OCI-LY3 (cell line): Measurements from ENCODE around the gene MIA2.
"Not testable (repeated sequence)": the region's sequence is repeated elsewhere in the genome, so short reads cannot be mapped to it uniquely, and the experiment has no call there.

Experiments
- H2AFZ ChIP-seq: fragments of 200-600, 300-600 bp; shearing (Covaris generic); 2 replicates; pipeline ENCODE4 v1.6.0; 2014; ENCODE audit warnings: antibody characterized with exemption, low read depth, low read length
- H3K27ac ChIP-seq: fragments of 200-600, 300-600 bp; sonication (generic); 2 replicates; pipeline ENCODE4 v1.5.1; 2014; ENCODE audit warnings: mild to moderate bottlenecking, low read length, moderate library complexity, mixed read lengths
- H3K27me3 ChIP-seq: fragments of 200-600, 300-600 bp; sonication (generic); 2 replicates; pipeline ENCODE4 v1.6.1; 2014; ENCODE audit warnings: low read depth, low read length, mixed read lengths
- H3K36me3 ChIP-seq: fragments of 200-600, 300-600 bp; sonication (generic); replicated peaks from 2 replicates; pipeline ENCODE3; 2014; ENCODE audit warnings: low read depth, low read length, mixed read lengths
- H3K4me1 ChIP-seq: fragments of 300-600, 200-600 bp; sonication (generic); 2 replicates; pipeline ENCODE4 v1.6.1; 2014; ENCODE audit warnings: low read length, mixed read lengths
- H3K4me2 ChIP-seq: fragments of 200-600, 300-600 bp; sonication (generic); 2 replicates; pipeline ENCODE4 v1.6.1; 2014; ENCODE audit warnings: low read length, mixed read lengths
- H3K4me3 ChIP-seq: fragments of 300-600, 200-600 bp; sonication (generic); 2 replicates; pipeline ENCODE4 v1.5.1; 2014; ENCODE audit warnings: antibody characterized with exemption, mild to moderate bottlenecking, low read length, moderate library complexity
- H3K79me2 ChIP-seq: fragments of 300-600, 200-600 bp; shearing (Covaris generic); 2 replicates; pipeline ENCODE4 v1.6.1; 2014; ENCODE audit warnings: mild to moderate bottlenecking, low read length, mixed read lengths
- H3K9ac ChIP-seq: fragments of 300-600, 200-600 bp; shearing (Covaris generic); 2 replicates; pipeline ENCODE4 v1.6.0; 2014; ENCODE audit warnings: mild to moderate bottlenecking, low read length, moderate library complexity
- H3K9me3 ChIP-seq: fragments of 200-600, 300-600 bp; shearing (Covaris generic); 2 replicates; pipeline ENCODE4 v1.6.1; 2014; ENCODE audit warnings: low read length, mixed read lengths; ENCODE audit not compliant: insufficient read depth
- H4K20me1 ChIP-seq: fragments of 200-600, 300-600 bp; sonication (generic); 2 replicates; pipeline ENCODE4 v1.6.1; 2016; ENCODE audit warnings: low read length, mixed read lengths; ENCODE audit not compliant: insufficient read depth
- EZH2phosphoT487 ChIP-seq: fragments of 200-600 bp; shearing (Covaris generic); IDR thresholded peaks from 2 replicates; pipeline ENCODE4 v1.6.1; 2018; ENCODE audit warnings: antibody characterized with exemption, mixed run types, low read depth
- TF ChIP-seq, protein P1 (sequence below): fragments of 200-600, 300-600 bp; sonication (generic); IDR thresholded peaks from 2 replicates; pipeline ENCODE4 v1.5.1; 2014; ENCODE audit warnings: antibody characterized with exemption, low read length, low read depth

Gene MIA2

GRCh38 chr14:39243831-39244230, 10.1 kb downstream of the MIA2 start:
- Histone ChIP-seq H3K4me3 (no peak overlapping the region), H3K79me2 (no peaks in the 10 kb centered on the region), H3K9ac (no peak overlapping the region), H3K27me3 (no peaks in the 10 kb centered on the region; the same call in 1 of the 2 replicates), H2AFZ (no peak overlapping the region), H3K9me3 (no peaks in the 10 kb centered on the region), H3K4me1 (no peaks in the 10 kb centered on the region), H4K20me1 (no peaks in the 10 kb centered on the region), H3K36me3 (no peaks in the 10 kb centered on the region), H3K4me2 (no peak overlapping the region), H3K27ac (no peak overlapping the region)
- TF ChIP-seq, protein P1, sequence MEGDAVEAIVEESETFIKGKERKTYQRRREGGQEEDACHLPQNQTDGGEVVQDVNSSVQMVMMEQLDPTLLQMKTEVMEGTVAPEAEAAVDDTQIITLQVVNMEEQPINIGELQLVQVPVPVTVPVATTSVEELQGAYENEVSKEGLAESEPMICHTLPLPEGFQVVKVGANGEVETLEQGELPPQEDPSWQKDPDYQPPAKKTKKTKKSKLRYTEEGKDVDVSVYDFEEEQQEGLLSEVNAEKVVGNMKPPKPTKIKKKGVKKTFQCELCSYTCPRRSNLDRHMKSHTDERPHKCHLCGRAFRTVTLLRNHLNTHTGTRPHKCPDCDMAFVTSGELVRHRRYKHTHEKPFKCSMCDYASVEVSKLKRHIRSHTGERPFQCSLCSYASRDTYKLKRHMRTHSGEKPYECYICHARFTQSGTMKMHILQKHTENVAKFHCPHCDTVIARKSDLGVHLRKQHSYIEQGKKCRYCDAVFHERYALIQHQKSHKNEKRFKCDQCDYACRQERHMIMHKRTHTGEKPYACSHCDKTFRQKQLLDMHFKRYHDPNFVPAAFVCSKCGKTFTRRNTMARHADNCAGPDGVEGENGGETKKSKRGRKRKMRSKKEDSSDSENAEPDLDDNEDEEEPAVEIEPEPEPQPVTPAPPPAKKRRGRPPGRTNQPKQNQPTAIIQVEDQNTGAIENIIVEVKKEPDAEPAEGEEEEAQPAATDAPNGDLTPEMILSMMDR: no peak
- TF ChIP-seq EZH2phosphoT487: no peak

DNA sequence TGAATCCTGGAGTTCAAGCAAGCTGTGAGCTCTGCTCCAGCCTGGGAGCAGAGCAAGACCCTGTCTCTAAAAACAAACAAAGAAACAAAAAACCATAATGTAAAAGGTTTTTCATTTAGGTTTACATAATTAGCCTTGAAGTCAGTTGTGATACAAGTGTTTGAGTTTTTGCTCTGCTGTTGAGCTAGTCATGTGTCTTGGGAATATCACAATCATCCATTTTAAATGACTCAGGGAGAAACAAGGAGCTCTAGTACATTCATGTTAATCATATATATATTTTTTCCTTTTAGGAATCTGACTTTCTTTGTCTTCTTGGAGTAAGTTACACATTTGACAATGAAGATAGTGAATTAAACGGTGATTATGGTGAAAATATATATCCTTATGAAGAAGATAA, 12.9 kb downstream of the MIA2 start:
- H3K79me2 ChIP-seq: no peaks in the 10 kb centered on the region
- H3K4me3 ChIP-seq: no peak overlapping the region
- H3K9ac ChIP-seq: no peak overlapping the region
- no peak overlapping the region for H2AFZ ChIP-seq
- H4K20me1 ChIP-seq: no peaks in the 10 kb centered on the region
- H3K27ac ChIP-seq: no peak overlapping the region
- no peaks in the 10 kb centered on the region for H3K9me3 ChIP-seq
- H3K4me1 ChIP-seq: no peaks in the 10 kb centered on the region
- no peaks in the 10 kb centered on the region; the same call in 1 of the 2 replicates for H3K27me3 ChIP-seq
- no peak for TF ChIP-seq EZH2phosphoT487
- TF ChIP-seq, protein P1: no peak
- no peaks in the 10 kb centered on the region for H3K36me3 ChIP-seq
- H3K4me2 ChIP-seq: no peak overlapping the region

- Histone ChIP-seq H3K27me3 (no peaks in the 10 kb centered on the region; the same call in 1 of the 2 replicates), H3K36me3 (no peaks in the 10 kb centered on the region), H3K27ac (no peak overlapping the region), H3K9ac (no peak overlapping the region), H3K4me1 (no peaks in the 10 kb centered on the region), H2AFZ (no peak overlapping the region), H3K4me3 (no peak overlapping the region), H3K9me3 (no peaks in the 10 kb centered on the region), H4K20me1 (no peaks in the 10 kb centered on the region), H3K79me2 (no peaks in the 10 kb centered on the region), H3K4me2 (no peak overlapping the region)
- TF ChIP-seq, protein P1: no peak
- no peak for TF ChIP-seq EZH2phosphoT487
Measured at GRCh38 chr14:39247256-39247655, 13.5 kb downstream of the MIA2 start.

DNA sequence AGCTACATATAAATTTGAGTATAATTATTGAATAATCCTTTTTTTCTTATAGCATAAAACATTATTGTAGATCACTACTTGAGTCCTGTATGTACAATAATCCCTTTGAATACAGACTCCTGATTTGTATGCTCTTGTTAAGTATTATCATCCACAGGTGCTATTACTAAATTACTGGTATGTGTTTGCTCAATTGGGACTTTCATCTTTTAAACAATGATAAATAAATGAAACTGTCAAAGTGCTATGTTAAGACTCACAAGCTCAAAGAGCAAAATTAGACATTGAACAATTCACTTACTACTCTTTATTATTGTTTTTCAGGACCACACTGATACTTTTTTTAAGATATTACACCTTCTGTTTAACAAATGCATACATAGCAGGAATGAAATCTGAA, 17.8 kb downstream of the MIA2 start:
- H3K4me3 ChIP-seq: no peak overlapping the region
- H3K9ac ChIP-seq: no peak overlapping the region
- H3K27ac ChIP-seq: no peak overlapping the region
- TF ChIP-seq, protein P1: no peak
- TF ChIP-seq EZH2phosphoT487: no peak
- H4K20me1 ChIP-seq: no peaks in the 10 kb centered on the region
- H2AFZ ChIP-seq: no peak overlapping the region
- H3K36me3 ChIP-seq: no peaks in the 10 kb centered on the region
- no peaks in the 10 kb centered on the region for H3K9me3 ChIP-seq
- H3K4me2 ChIP-seq: no peak overlapping the region
- no peaks in the 10 kb centered on the region for H3K4me1 ChIP-seq
- H3K27me3 ChIP-seq: no peaks in the 10 kb centered on the region; the same call in 1 of the 2 replicates
- H3K79me2 ChIP-seq: no peaks in the 10 kb centered on the region

- H3K4me2 ChIP-seq, H4K20me1 ChIP-seq, H2AFZ ChIP-seq, H3K9me3 ChIP-seq, H3K4me3 ChIP-seq, H3K36me3 ChIP-seq, H3K79me2 ChIP-seq, H3K27ac ChIP-seq, H3K27me3 ChIP-seq, H3K4me1 ChIP-seq, H3K9ac ChIP-seq: not testable (repeated sequence)
Measured at GRCh38 chr14:39257388-39257787, 23.7 kb downstream of the MIA2 start.
